Measurements from ENCODE around the gene PLSCR1.

GRCh38 chr3:146523531-146523930 lies 20.9 kb downstream of the PLSCR1 start:
- no peak for TF ChIP-seq EP300 (conservative IDR thresholded peaks at IDR 0.05; ENCODE audit: poor library complexity, severe bottlenecking)
- no peak for TF ChIP-seq CTCF (IDR thresholded peaks at IDR 0.05; ENCODE audit: poor library complexity, severe bottlenecking)
- no peak for TF ChIP-seq EZH2 (IDR thresholded peaks at IDR 0.05; ENCODE audit: borderline replicate concordance, insufficient read depth, low read length, poor library complexity, severe bottlenecking)
- no peak for TF ChIP-seq POLR2AphosphoS5 (IDR thresholded peaks at IDR 0.05)
- TF ChIP-seq, protein P1, sequence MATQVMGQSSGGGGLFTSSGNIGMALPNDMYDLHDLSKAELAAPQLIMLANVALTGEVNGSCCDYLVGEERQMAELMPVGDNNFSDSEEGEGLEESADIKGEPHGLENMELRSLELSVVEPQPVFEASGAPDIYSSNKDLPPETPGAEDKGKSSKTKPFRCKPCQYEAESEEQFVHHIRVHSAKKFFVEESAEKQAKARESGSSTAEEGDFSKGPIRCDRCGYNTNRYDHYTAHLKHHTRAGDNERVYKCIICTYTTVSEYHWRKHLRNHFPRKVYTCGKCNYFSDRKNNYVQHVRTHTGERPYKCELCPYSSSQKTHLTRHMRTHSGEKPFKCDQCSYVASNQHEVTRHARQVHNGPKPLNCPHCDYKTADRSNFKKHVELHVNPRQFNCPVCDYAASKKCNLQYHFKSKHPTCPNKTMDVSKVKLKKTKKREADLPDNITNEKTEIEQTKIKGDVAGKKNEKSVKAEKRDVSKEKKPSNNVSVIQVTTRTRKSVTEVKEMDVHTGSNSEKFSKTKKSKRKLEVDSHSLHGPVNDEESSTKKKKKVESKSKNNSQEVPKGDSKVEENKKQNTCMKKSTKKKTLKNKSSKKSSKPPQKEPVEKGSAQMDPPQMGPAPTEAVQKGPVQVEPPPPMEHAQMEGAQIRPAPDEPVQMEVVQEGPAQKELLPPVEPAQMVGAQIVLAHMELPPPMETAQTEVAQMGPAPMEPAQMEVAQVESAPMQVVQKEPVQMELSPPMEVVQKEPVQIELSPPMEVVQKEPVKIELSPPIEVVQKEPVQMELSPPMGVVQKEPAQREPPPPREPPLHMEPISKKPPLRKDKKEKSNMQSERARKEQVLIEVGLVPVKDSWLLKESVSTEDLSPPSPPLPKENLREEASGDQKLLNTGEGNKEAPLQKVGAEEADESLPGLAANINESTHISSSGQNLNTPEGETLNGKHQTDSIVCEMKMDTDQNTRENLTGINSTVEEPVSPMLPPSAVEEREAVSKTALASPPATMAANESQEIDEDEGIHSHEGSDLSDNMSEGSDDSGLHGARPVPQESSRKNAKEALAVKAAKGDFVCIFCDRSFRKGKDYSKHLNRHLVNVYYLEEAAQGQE (IDR thresholded peaks at IDR 0.05; ENCODE audit: borderline replicate concordance), result no peak
- no peak for TF ChIP-seq RAD21 (conservative IDR thresholded peaks at IDR 0.05)
- no peak for TF ChIP-seq SMC3 (conservative IDR thresholded peaks at IDR 0.05; ENCODE audit: poor library complexity)
- no peak for TF ChIP-seq MXI1 (conservative IDR thresholded peaks at IDR 0.05; ENCODE audit: poor library complexity, severe bottlenecking)
- no peak for TF ChIP-seq TAF1 (IDR thresholded peaks at IDR 0.05; ENCODE audit: low read depth)

Measured in neural cell (in vitro differentiated cells).